GM19238 (cell line): ENCODE data around the gene OR6K6.

Source experiments
- DNase-seq: peaks from one replicate; pipeline ENCODE4 v3.0.0; 2011; ENCODE audit warnings: low spot score; ENCODE audit not compliant: insufficient read length

Gene OR6K6

GRCh38 chr1:158754420-158754819, at the start of gene OR6K6:
OR6K6 (plus strand) TSS chr1:158754720; CDS start chr1:158754888, 168 bp downstream.
- no peak for DNase-seq

DNA sequence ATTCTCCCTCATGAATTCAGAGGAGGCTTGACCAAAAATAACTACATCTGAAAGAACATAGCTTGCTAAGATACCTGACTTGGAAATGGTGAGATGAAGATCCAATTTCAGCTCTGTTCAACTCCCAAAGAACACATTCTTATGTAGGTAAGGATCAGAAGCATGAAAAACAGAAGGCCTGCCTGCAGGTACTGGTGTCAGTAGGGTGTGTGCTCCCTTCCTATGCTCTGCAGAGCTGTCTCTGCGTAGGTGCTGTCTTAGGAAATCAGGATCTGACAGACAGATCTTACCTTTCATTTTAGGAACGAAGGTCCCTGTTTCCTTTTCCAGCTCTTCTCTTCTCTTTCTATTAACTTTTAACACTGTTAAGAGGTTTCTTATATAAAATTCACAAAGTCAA, 48.4 kb upstream of the OR6K6 start:
- DNase-seq, result no peak

DNA sequence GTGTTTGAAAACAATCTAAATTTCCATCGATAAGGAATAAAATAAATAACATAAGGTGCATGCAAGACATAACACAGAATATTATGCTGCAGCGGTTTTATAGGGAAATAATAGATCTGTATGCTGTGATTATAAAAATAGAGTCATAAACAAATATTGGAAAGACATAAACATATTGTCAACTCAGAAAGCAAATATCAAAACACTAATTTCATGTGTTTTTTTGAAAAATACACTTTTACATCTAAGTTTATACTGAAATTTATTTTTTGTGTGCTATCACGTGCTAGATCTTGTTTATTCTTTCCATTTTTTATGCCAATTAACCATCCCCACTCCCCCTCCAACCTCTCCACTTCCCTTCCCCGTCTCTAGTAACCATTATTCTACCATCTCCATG, 43.4 kb upstream of the OR6K6 start:
- DNase-seq, result no peak

GRCh38 chr1:158714754-158715153, 39.8 kb upstream of the OR6K6 start:
- DNase-seq, result no peak

DNA sequence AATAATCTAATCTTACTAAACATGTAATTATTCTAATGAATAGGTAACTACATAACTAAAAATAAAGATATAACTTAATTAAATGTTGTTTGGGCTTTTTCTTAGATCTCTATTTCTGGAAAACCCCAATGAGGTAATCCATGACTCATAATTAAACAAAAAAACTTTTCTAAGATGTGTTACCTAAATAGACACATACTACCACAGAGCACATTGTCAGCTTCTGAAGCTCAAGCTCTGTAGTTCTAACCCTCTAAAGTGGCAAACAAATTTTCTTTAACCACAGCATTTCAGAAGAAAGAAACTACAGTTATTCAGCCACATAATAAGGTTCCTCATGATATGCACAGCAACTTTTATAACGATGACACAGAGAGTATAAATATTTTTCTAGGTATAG, 38.2 kb upstream of the OR6K6 start:
- DNase-seq, result no peak

- no peak for DNase-seq
Measured at GRCh38 chr1:158717344-158717743, 37.2 kb upstream of the OR6K6 start.

GRCh38 chr1:158719664-158720063, 34.9 kb upstream of the OR6K6 start:
- DNase-seq, result no peak

GRCh38 chr1:158720620-158721019, 33.9 kb upstream of the OR6K6 start, which contains the start of gene OR6K3:
OR6K3 (minus strand) TSS chr1:158720720; CDS start chr1:158718115, 2,605 bp downstream.
- DNase-seq, result no peak

- no peak for DNase-seq
Measured at GRCh38 chr1:158724442-158724841, 30.1 kb upstream of the OR6K6 start.

DNA sequence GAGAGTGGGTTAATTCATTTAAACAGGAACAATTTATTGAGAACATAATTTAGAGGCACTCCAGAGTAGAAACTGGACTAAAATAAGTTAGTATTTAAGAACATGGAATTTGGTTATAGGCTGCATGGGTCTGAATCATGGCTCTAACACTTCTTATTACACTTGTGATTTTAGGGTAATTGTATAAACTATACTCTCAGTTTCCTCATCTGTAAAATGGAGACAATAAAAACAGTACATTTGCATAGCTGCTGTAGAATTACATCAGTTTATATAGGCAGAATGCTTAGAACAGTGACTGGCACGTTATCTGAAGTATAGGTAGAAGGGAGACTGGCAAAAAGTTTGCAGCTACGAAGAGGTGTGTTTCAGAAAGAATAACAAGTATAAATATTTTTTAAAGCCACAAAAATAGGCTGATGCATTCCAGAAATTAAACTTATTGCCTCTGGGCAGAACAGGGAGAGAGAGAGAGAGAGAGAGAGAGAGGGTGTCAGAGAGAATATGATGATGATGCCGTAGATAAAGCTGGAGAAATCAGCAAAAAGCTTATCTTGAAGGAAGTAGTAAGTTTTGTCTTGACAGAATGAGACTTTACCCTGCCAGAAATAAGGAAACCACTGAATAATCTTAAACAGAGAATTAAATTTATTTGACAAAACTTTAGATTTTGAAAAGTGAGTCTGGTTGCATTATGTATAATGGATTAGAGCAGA, 25.9 kb upstream of the OR6K6 start:
- no peak for DNase-seq

DNA sequence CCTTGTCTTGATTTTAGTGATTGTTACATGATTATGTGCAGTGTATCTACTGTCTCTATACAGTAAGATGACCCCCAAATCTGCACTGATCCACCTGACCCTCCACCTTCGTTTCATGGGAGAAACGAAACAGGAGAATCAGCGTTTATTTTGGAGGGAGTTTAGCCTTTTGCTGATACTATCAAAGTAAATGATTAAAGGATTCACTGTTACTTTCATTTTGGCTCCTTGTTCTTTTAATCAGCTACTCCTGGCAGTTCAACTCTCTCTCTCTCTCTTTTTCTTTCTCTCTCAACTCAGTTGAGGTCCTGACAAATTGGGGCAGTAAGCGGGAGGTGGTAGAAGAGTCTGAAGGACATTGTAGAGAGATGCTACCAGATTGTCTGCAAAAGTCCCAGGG, 24.1 kb upstream of the OR6K6 start:
- no peak for DNase-seq

DNA sequence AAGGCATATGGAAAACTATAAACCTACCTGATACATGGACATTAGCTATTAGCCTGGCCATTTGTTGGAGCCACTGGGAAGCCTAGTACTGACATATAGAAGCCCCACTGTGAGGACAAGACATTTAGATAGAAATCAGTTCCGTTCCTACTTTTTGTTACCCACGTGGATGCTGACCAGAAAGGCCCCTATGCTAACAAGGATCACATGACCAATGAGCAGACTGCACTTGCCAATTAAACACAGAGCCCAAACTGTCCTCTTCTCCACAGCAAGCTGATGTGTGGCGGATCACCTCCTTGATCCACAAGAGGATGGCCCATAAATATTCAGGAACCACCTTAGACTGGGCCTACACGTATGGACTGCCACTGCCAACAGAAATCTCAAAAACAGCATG, 22.8 kb upstream of the OR6K6 start:
- DNase-seq, result no peak

- DNase-seq, result no peak
Measured at GRCh38 chr1:158732524-158732923, 22.0 kb upstream of the OR6K6 start.

GRCh38 chr1:158735848-158736247, 18.7 kb upstream of the OR6K6 start:
- DNase-seq, result no peak

- no peak for DNase-seq
Measured at GRCh38 chr1:158752155-158752712, 2.3 kb upstream of the OR6K6 start.

- no peak for DNase-seq
Measured at GRCh38 chr1:158771950-158772866, 17.7 kb downstream of the OR6K6 start, which contains the start of gene OR6N1. OR6N1 (minus strand) TSS chr1:158772195; CDS start chr1:158766682, 5,513 bp downstream.

DNA sequence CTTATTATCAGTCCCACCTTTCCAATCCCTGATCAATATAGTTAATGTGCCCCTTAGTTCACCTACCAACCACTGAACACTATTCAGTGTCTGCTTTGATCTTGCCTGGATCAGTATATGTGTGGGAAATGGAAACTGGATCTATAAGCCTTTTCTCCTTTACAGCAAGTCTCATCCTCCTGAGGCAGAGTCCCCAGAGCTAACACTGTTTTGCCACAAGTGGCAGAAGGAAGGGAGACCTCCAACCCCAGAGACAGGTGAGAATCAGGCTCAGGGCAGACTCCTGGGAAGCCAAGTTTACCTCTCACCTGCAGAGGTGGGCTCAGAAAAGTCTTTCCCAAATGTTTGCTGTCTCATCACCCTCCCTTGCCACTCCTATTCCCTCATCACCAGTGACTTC, 26.6 kb downstream of the OR6K6 start, which contains the start of gene OR6N2:
TSS of gene OR6N2 (minus strand) at position 101 of the 400 bp plus-strand sequence. CDS start 3,569 bp downstream, outside the sequence.
- DNase-seq, result no peak

DNA sequence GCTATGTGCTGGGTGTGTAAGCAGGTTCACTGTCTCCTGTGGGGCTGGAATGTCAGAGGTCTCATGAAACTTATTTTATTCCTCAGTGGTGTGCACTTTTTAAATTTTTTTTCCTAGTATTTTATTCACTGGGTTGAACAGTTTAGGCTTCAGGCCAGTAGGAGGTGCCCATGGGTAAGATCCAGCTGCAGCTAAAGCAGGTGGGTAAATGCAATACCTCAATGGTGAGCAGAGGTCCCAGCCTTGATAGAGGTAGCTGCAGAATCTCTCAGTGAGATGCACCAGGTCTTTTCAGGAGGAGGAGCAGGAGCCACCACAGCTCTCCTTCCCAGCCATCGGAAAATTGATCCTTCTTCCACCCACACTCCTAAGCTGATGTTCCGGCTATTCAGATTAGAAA, 39.1 kb downstream of the OR6K6 start:
- DNase-seq, result no peak

DNA sequence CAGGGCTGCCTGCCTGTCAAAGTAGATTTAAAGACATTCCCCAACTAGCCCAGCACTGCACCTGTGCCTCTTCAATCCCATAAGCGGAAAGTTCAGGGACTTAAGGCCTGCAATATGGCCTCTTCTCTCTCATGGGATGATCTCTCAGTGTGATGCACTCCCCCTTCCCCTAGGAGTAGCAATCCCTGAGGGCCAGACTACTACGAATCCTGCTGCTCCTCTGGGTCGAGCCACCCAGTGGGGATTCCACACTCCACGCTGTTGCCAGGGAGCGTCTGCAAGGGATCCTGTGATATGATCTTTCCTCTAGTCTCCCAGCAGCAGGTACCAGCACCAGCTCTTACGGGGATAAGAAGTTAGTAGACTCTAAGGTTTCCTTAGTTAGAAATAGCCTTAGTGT, 39.7 kb downstream of the OR6K6 start:
- no peak for DNase-seq

DNA sequence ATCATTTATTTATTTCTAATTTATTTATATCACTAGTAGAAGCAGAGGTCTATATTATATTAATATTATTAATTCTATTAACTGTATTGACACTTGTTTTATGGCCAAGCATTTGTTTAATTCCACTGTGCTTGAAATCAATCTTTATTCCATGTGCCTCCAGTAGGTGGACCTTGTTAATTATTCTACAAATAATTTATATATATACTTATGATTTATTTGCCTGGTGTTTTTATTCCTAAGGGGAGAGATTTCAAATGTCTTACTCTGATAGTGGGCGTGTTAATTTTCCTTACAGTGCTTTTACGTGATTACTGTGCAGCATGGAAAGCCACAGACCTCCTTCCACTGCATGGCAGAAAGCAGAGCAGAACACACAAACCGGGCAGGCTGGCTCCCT, 44.0 kb downstream of the OR6K6 start:
- DNase-seq, result no peak

DNA sequence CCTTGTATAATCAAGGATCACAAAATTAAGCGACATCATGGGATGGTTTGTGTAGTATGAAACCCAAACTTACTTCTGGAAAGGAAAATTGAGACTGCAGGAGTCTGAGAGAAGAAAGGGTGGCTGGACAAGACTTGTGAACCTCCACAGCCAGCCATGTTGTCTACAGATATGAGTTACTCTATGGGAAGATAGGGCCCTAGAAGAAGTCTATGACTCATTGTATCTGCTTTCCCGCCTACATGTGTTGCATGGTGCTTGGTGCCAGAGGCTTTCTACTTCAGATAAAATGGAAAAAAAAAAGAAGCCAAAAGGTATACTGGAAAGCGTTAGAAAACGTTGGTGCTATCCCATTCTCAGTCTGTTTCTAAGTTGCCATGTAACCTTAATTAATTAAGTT, 45.2 kb downstream of the OR6K6 start:
- no peak for DNase-seq

DNA sequence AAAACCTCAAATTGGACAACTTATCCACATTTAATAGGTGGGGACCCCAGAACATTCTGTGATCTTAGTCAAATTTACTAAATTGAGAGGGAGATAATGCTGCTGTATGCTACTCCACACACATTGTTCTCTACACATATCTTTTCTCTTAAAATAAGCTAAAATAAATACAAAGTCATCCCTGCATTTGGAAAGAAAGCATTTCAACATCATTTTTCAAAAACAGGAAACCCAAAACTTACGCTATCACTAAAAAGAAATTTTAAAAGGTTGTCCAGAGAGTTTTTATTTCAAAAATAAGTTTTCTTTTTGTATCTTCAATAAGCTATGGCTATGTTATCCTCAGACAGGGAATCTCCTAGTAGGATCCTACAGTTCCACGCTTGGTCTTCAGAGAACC, 46.0 kb downstream of the OR6K6 start:
- DNase-seq, result no peak
